NB4 (cell line): ENCODE data around the gene TAF3.

Experiments
- CTCF ChIP-seq: IDR thresholded peaks from one replicate; pipeline ENCODE4 v1.5.1; 2012; ENCODE audit warnings: low read depth, low read length
- MAX ChIP-seq: IDR thresholded peaks from 2 replicates; pipeline ENCODE4 v1.6.1; 2011; ENCODE audit warnings: low read depth, low read length
- MYC ChIP-seq: IDR thresholded peaks from 2 replicates; pipeline ENCODE4 v1.6.1; 2011; ENCODE audit warnings: low read depth, low read length
- POLR2A ChIP-seq: IDR thresholded peaks from 2 replicates; pipeline ENCODE4 v1.6.1; 2011; ENCODE audit warnings: mild to moderate bottlenecking; ENCODE audit not compliant: insufficient read length; ENCODE audit errors: extremely low read depth

GRCh38 chr10:7881119-7881518, 62.8 kb downstream of the TAF3 start:
- TF ChIP-seq CTCF (no peak), POLR2A (no peak), MYC (no peak), MAX (no peak)
